Body of pancreas (tissue), 4 donors: ENCODE results near the gene ELL.

Source experiments
- POLR2A ChIP-seq, 3 donors: fragments of 450-650 bp; IDR thresholded peaks; one replicate each; pipeline ENCODE4 v1.6.1; 2016; ENCODE audit warnings: antibody characterized with exemption in 3 of 3, mild to moderate bottlenecking in 2 of 3
- TF ChIP-seq, protein P1 (sequence below), 7 experiments: fragments of 450-650 bp in 4 of 7; fragments of 200-600 bp in 3 of 7; sonication (generic) in 3 of 7; IDR thresholded peaks; one replicate each; pipeline ENCODE4 v1.5.1; 2016 to 2019; ENCODE audit warnings: antibody characterized with exemption in 7 of 7

DNA sequence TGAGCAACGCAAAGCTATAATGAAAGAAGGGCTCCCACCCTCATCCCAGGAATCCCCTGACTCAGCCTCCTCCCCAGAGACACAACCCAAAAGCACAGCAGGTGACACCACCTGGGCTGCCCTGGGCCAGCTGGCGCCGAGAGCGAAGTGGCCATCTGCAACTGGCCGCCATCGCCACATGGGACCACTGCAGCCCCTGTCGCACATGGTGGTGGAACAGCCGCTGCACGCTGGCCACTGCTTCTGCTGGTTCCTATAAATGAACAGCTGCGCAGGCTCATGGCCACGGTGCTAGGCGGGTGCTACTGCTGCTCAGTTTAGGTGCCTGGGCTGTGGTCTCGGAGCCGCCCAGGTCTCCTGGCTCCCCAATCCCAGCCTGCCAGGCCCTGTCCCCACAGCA lies 72.3 kb downstream of the ELL start:
- TF ChIP-seq POLR2A (IDR thresholded peaks at IDR 0.05), result no peak
- TF ChIP-seq, protein P1, sequence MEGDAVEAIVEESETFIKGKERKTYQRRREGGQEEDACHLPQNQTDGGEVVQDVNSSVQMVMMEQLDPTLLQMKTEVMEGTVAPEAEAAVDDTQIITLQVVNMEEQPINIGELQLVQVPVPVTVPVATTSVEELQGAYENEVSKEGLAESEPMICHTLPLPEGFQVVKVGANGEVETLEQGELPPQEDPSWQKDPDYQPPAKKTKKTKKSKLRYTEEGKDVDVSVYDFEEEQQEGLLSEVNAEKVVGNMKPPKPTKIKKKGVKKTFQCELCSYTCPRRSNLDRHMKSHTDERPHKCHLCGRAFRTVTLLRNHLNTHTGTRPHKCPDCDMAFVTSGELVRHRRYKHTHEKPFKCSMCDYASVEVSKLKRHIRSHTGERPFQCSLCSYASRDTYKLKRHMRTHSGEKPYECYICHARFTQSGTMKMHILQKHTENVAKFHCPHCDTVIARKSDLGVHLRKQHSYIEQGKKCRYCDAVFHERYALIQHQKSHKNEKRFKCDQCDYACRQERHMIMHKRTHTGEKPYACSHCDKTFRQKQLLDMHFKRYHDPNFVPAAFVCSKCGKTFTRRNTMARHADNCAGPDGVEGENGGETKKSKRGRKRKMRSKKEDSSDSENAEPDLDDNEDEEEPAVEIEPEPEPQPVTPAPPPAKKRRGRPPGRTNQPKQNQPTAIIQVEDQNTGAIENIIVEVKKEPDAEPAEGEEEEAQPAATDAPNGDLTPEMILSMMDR (IDR thresholded peaks at IDR 0.05), result no peak
